Left lobe of liver (tissue), 1 donor: Measurements from ENCODE around the gene ISG20L2. TPM values are rescaled to one million over a fixed set of nuclear protein-coding genes. Genes with fewer than 3 reads are reported as not detected.

Experiments used
- total RNA-seq: library from RNA; stranded (reverse); gene quantifications from one replicate; pipeline ENCODE4 v1.2.1, GENCODE V29; 2021
- donor health status: DM: no; HTN: yes; CAD: no.

ISG20L2 gene
- total RNA-seq, 1 donor from 2014 or later: 10.8 TPM

Other genes starting within 250 kb of the ISG20L2 start
- gene MEF2D, start 228.0 kb downstream of the ISG20L2 start, total RNA-seq: 17.5 TPM
- 0.23 TPM for gene IQGAP3, start 156.2 kb downstream of the ISG20L2 start, total RNA-seq
- gene TTC24, start 149.0 kb downstream of the ISG20L2 start, total RNA-seq: not detected
- gene NAXE, start 137.0 kb downstream of the ISG20L2 start, total RNA-seq: 51.2 TPM
- gene GPATCH4, start 127.3 kb downstream of the ISG20L2 start, total RNA-seq: 7.3 TPM
- not detected for gene HAPLN2, start 109.4 kb downstream of the ISG20L2 start, total RNA-seq
- gene BCAN, start 86.6 kb downstream of the ISG20L2 start, total RNA-seq: not detected
- 1.4 TPM for gene NES, start 51.4 kb downstream of the ISG20L2 start, total RNA-seq
- 0.33 TPM for gene CRABP2, start 23.2 kb downstream of the ISG20L2 start, total RNA-seq
- 26.8 TPM for gene METTL25B, start 297 bp downstream of the ISG20L2 start, total RNA-seq
- 68.7 TPM for gene MRPL24, start 12.3 kb upstream of the ISG20L2 start, total RNA-seq
- 153 TPM for gene HDGF, start 22.9 kb upstream of the ISG20L2 start, total RNA-seq
- 19.3 TPM for gene PRCC, start 38.8 kb upstream of the ISG20L2 start, total RNA-seq
- gene SH2D2A, start 88.1 kb upstream of the ISG20L2 start, total RNA-seq: 0.78 TPM
- gene INSRR, start 130.4 kb upstream of the ISG20L2 start, total RNA-seq: not detected
- not detected for gene NTRK1, start 132.1 kb upstream of the ISG20L2 start, total RNA-seq
- gene PEAR1, start 165.0 kb upstream of the ISG20L2 start, total RNA-seq: 4.5 TPM
- gene LRRC71, start 191.9 kb upstream of the ISG20L2 start, total RNA-seq: not detected